NCI-H1694 treated with DMSO at 0.1 percent for 48 hours (cell line): ENCODE measurements around the gene DLEU7.

Source experiments
- DNase-seq: peaks from one replicate; lab custom pipeline; 2025; lab: John Stamatoyannopoulos, UW

DLEU7 gene

DNA sequence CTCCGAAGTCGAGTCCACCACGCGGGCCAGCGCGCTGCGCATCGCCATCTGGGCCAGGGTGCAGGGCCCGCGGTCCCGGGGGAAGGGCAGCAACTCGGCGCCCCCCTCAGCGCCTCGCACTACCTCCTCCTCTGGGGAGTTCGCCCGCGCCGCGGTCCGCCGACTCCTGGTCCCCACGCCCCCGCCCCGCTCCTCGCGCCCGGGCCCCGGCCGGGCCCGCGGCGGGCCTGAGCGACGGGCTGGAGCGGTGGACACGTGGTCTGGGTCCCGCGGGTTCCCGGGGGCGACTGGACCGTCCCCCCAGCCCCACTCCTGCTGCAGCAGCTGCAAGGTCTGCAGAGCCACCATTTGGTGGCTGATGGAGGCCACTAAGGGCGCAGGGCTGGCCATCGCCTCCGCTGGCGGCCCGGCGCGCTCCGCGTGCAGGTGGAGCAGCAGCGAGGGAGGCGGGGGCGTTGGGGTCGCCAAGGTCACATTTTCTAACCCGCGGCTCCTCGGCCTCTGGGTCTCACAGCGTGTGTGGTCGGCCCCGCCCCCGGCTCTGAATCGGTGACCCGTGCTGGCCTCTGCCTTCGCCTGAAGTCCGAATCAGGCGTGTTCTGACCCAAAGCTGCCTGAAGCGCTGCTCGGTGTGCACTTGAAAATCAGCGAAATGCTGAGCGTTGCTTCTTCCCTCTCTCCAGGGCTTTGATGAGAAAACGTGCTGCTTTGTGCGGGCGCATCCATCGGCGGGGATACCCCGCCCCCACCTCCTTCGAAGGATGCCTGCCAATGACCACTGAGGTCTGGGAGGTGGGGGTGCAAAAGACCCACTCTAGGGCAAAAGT is at the start of gene DLEU7:
DLEU7 (minus strand) TSS at position 436 of the 827 bp plus-strand sequence; CDS start at position 390, 46 bp downstream.
- DNase-seq: no peak

- no peak for DNase-seq
Observed at GRCh38 chr13:50892210-50892944, 48.9 kb upstream of the DLEU7 start.

DNA sequence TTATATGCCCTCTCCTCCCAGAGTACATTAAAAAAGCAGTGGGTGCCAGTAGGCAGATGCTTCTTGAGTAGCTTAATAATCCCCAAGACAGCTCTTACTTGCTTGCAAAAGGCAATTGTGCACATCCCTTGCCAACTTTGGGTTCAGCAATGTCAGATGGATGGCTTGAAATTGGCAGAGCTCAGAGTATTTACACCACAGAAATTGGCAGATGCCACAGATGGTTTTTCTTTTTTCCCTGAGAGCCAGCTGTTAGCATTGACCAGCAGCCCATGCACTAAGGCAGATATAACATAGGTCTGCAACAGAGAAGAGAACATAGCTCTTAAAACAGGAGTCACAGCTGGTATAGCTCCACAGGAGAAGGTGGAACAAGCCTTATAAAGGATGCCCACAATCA is 47.7 kb upstream of the DLEU7 start:
- peak; percentile 13 for DNase-seq

DNA sequence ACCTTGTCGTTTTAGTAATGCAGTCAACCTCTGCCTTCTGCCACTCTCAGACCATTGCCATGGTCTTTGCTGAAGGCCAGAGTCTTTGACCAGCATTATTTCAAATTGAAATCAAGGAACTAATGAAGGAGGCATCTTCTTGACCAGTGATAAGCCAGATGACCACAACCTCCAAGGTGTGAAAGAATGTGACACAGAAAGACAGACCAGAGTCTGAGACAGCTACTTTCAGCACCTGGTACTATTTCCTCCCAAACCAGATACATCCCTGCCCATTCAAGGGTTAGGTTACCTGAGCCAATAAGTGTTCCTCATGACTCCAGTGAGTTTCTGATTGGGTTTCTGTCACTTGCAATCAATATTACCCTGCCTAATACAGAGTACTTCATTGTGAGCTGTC is 45.8 kb upstream of the DLEU7 start:
- no peak for DNase-seq

GRCh38 chr13:50888362-50888761 is 44.9 kb upstream of the DLEU7 start:
- DNase-seq: no peak

DNA sequence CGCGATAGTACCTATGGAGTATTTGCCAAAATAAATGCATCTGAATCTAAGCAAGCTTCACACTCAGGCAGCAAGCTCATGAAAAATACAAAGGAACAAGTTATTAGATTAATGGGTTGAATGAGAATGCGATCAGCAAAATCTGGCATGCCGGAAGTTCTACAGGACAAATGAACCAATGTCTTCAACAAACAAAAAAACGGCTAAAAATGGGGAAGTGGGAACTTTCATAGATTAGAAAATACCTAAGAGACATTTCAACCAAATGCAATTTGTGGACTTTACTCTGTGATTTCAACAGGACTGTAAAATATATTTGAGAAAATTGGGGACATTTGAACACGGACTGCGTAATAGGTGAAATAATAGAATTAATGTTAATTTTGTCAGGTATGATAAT is 43.7 kb upstream of the DLEU7 start:
- DNase-seq: no peak

- no peak for DNase-seq
Observed at GRCh38 chr13:50884265-50884664, 40.8 kb upstream of the DLEU7 start.

DNA sequence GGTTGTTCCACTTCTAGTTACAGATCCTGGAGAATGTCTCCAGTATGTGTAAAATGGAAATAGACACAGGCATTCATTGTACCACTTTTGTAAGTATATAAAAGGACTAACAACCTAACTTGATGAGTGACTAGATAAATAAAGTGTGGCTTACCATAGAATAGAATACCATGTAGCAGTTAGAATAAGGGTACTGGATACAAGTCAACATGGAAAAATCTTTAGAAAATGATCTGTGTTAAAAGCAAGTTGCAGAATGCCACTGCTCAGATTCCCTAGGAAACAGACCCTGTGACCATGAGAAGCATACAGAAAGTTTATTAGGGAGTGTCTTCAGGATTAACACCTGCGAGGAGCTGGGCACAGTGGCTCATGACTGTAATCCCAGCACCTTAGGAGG is 40.2 kb upstream of the DLEU7 start:
- DNase-seq: no peak

DNA sequence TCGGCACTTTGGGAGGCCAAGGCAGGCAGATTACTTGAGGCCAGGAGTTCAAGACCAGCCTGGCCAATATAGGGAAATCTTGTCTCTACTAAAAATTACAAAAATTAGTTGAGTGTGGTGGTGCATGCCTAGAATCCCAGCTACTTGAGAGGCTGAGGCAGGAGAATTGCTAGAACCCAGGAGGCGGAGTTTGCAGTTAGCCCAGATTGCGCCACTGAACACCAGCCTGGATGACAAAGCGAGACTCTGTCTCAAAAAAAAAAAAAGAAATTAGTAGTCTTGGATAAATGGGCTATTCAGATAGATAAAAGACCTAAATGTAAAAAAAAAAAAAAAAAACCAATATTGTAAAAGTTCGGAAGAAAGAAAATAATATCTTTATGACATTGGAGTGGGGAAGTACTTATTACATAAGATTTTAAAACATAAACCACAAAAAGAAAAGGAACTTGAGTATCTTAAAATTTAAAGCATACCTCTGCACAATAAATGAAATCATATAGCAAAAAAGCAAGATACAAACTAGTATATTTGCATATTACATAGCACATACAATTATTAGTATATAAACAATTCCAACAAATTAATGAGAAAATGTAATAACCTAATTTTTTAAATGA is 39.4 kb upstream of the DLEU7 start:
- DNase-seq: no peak

GRCh38 chr13:50873991-50874390 is 30.5 kb upstream of the DLEU7 start:
- DNase-seq: no peak

- no peak for DNase-seq
Observed at GRCh38 chr13:50873467-50873866, 30.0 kb upstream of the DLEU7 start.

GRCh38 chr13:50871405-50871804 is 27.9 kb upstream of the DLEU7 start:
- no peak for DNase-seq

GRCh38 chr13:50867637-50867945 is 24.1 kb upstream of the DLEU7 start:
- no peak for DNase-seq

- no peak for DNase-seq
Observed at GRCh38 chr13:50866817-50867636, 23.5 kb upstream of the DLEU7 start.

DNA sequence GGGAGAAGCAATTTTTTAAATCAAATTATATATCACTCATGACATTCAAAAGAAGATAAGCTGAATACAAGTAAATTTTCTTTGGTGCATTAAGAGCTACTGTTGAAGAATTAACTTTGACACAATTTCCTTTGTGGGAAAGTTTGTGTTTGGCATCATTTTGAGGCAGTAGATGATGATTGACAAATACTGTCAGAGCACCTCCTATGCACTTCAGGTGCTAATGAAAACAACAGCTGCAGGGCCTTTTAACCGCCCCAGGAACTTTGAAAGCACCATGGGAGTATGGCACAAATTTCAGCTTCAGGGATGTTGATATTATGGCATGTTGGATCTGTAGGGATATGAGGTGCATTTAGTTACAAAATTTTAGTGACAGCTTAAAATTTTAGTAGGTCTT is 21.0 kb upstream of the DLEU7 start:
- DNase-seq: no peak

DNA sequence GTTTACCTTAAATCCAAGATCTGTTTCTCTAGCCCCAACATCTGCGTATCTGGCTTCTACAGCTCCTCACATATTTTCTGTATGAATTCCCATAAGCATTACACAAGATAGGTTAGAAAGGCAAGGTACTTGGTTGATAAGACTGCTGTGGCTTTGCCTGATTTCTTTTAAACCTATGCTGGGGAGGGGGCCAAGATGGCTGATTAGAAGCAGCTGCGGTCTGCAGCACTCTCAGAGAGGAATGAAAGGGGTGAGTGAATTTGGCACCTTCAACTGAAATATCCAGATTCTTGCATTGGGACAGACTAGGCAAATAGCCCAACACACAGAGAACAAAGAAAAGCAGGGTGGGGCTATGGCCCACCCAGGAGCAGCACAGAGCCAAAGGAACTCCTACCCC is 12.2 kb upstream of the DLEU7 start:
- no peak for DNase-seq

- DNase-seq: no peak
Observed at GRCh38 chr13:50850445-50850844, 7.0 kb upstream of the DLEU7 start.

DNA sequence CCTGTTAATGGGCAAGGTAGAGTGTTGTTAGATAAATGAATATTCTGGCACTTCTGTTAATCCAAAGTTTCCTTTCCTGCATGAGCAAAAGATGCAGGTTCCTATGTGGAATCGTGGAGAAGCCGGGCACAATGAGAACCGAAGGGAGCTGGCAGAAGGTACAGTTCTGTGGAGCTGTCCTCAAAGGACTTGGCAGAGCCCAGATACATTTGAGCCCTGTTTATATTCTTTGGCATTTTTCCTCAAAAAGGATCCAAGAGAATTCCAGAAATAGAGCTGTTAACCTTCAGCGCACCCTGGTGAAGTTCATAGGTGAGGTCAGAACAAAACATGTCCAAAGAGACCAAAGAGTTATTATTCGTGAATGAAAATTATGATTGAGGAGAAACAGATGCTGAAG is 4.0 kb upstream of the DLEU7 start:
- no peak for DNase-seq

DNA sequence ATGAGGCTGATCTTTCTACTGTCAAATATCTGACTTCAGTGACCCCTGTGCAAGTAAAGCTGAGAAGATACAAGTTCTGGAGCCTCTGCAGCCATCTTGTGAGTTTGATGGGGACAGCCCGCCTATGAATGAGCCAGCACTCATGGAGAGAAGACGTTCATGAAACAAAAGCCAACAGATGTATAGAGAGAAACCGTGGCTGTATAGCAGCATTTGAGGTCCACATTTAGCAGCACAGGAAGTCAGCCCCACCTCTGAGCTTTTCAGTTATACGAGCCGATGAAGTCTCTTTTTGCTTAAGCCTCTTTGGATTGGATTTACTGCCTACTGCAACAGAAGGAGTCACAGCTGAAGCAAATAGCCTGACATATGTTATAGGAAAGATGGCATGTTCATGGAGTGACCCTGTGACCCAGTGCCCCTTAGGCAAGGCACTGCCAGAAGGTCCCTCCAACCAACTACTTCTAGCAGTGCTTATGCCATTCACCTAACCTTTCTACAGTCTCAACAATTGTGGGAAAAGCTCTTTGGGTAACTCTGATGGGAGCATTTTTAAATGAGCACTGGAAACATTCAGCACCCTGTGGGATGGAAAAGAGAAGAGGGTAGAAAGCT is 3.5 kb upstream of the DLEU7 start:
- no peak for DNase-seq

DNA sequence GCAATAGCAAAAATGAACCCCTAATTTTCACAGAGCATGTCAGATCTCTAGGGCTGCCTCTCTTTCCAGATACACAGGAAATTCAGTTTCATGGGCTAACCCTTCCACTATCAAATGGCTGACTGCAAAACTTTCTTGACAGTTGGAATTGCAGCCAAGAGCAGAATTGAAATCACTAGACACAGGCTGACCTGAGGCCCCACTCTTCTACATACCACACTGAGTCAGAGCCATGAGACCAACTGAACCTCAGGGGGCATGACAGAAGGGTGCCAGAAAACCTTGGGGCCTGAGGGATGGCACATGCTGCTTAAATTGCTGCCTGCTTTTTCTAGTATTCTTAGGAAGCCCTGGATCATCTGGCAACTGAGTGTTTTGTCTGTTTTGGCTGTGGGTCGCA is 1.7 kb upstream of the DLEU7 start:
- DNase-seq: no peak

DNA sequence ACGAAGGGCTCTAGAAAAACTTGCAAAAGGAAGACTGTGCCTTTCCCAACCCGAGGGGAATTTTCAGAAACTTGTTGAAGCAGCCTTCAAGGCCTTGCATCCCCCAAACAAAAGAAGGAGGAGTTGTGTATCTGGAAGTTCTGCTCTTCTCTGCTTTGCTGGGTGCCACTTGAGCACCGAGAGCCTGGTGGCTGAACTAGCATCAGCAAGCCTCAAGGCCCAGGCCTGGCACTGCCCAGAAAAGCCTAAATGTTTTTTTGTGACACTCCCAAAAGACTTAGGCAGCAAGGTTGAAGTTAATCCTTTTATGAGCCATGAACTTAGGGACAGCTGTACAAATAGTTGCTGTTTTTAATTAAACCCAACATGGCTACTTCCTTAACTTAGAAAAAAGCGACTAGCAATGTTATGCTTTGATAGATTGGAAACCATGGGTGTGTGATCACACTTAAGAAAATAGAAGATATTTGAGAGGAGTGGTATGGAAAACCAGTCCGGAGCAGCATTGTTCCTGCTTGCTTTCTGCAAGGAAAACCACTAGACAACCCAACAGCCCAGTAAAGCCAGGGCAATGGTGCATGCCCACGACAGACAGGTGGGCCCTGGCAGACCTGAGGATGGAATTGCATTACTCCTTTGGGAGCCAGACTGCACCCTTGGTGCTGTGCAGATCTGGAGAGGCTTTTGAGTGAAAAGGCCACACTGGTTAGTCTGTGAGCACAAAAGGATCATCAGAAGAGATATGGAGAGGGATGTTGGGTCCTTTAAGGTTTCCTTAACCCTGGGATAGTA is 788 bp upstream of the DLEU7 start:
- no peak for DNase-seq
